Kidney (tissue), 14 donors: ENCODE results near the gene CRTC2. TPM values are rescaled to one million over a fixed set of nuclear protein-coding genes. Genes with fewer than 3 reads are reported as not detected.

Experiments used
- DNase-seq, 5 donors: peaks; one replicate each; pipeline ENCODE4 v3.0.0-alpha.2; 2013 to 2020
- FAIRE-seq: peaks from 2 replicates; lab custom pipeline; 2012; peaks lifted over from hg19 to GRCh38; lab: Jason Lieb, UNC
- H3K27ac ChIP-seq, 2 donors: one replicate each; pipeline ENCODE4 v1.7.0; 2013; ENCODE audit warnings: low read depth in 2 of 2, low read length in 2 of 2, inconsistent platforms in 1 of 2
- H3K27me3 ChIP-seq: one replicate; pipeline ENCODE4 v1.7.1; 2013; ENCODE audit warnings: low read length, inconsistent platforms; ENCODE audit not compliant: control insufficient read depth, insufficient read depth
- H3K36me3 ChIP-seq, 3 donors: one replicate each; pipeline versions ENCODE4 v1.7.0 to v1.7.1; 2013; ENCODE audit warnings: low read length in 3 of 3, control low read depth in 1 of 3, inconsistent platforms in 1 of 3; ENCODE audit not compliant: insufficient read depth in 3 of 3, control insufficient read depth in 2 of 3
- H3K4me1 ChIP-seq, 3 donors: one replicate each; pipeline versions ENCODE4 v1.7.0 to v1.7.1; 2013; ENCODE audit warnings: low read length in 3 of 3, inconsistent platforms in 1 of 3, low read depth in 1 of 3; ENCODE audit not compliant: control insufficient read depth in 2 of 3, insufficient read depth in 2 of 3
- H3K4me3 ChIP-seq, 3 donors: one replicate each; pipeline versions ENCODE4 v1.7.0 to v1.8.1; 2013; ENCODE audit warnings: low read length in 3 of 3, control low read depth in 1 of 3, inconsistent platforms in 1 of 3
- H3K9ac ChIP-seq, 3 donors: one replicate each; pipeline versions ENCODE4 v1.7.0 to v1.7.1; 2013; ENCODE audit warnings: low read length in 3 of 3, control low read depth in 1 of 3, inconsistent platforms in 1 of 3
- H3K9me3 ChIP-seq, 3 donors: one replicate each; pipeline versions ENCODE4 v1.7.0 to v1.7.1; 2013; ENCODE audit warnings: low read length in 3 of 3, control low read depth in 1 of 3, inconsistent platforms in 1 of 3; ENCODE audit not compliant: control insufficient read depth in 2 of 3, insufficient read depth in 1 of 3
- intact Hi-C: fragments of 100-400 bp; cut with DNase I; formaldehyde crosslinking; loops from one replicate; pipeline ENCODE4 v1.11.1; 2022
- polyA plus RNA-seq: library from polyadenylated mRNA; stranded (reverse); fragments of 350-450 nt; fragmentation: Illumina TruSeq; extraction: RNeasy Lipid Tissue Mini Kit (QIAGEN cat#74804); gene quantifications from one replicate; pipeline ENCODE4 v1.2.3, GENCODE V29; 2014; ENCODE audit warnings: low read depth, low replicate concordance; ENCODE audit not compliant: insufficient read depth
- total RNA-seq: library from RNA; stranded (reverse); fragmentation: NEBNext Ultra II Directional; extraction: Animal tissue kit (Norgen Biotek cat#: 25700); gene quantifications from one replicate; pipeline ENCODE4 v1.2.1, GENCODE V29; 2021
- TF ChIP-seq, protein P1 (sequence below): IDR thresholded peaks from 3 replicates; pipeline ENCODE4 v1.5.1; 2012; ENCODE audit warnings: mild to moderate bottlenecking, moderate library complexity, borderline replicate concordance; ENCODE audit not compliant: insufficient read depth; ENCODE audit errors: extremely low read depth
- donor health status: control.
- donor health status: control.
- donor health status: control.
- donor health status: control.
- donor health status: control.
- donor health status: DM: yes; HTN: yes; CAD: no.
- donor health status: Normal renal cell carcinoma (clear cell type).

The CRTC2 gene
- total and polyA plus RNA-seq, 2 donors from 2014 or later, result 28.6 to 44.8 TPM

DNA sequence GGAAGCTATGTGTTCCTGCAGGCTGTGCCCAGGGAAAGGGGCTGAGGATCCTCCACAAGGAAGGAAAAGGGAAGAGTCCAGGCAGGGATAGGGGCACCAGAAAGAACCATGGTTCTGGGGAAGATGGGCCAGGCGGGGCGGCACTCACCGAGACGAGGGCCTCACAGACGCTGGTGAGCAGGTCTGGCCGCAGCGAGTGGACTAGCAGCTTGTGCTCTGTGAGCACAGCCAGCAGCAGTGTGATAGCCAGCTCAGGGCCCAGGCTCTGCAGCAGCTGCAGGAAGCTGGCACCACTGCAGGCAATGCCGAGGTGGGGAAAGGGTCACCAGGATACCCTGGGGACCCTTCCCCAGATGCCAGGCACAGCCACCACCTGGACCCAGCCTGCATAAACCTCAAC lies 17.7 kb downstream of the CRTC2 start:
- Histone ChIP-seq H3K27me3 (no peaks in the 10 kb centered on the region), H3K9me3 (no peaks in the 10 kb centered on the region), H3K4me3 (no peak overlapping the region), H3K27ac (no peak overlapping the region), H3K36me3 (peaks cover 6 to 38% (median 23%) of the 10 kb centered on the region in 3 donors), H3K9ac (no peak overlapping the region), H3K4me1 (peaks cover 0 to 13% (median 3%) of the 10 kb centered on the region in 3 donors)
- FAIRE-seq (no peak), DNase-seq (peak in 1 of 5 donors; percentile 68)
- TF ChIP-seq, protein P1, sequence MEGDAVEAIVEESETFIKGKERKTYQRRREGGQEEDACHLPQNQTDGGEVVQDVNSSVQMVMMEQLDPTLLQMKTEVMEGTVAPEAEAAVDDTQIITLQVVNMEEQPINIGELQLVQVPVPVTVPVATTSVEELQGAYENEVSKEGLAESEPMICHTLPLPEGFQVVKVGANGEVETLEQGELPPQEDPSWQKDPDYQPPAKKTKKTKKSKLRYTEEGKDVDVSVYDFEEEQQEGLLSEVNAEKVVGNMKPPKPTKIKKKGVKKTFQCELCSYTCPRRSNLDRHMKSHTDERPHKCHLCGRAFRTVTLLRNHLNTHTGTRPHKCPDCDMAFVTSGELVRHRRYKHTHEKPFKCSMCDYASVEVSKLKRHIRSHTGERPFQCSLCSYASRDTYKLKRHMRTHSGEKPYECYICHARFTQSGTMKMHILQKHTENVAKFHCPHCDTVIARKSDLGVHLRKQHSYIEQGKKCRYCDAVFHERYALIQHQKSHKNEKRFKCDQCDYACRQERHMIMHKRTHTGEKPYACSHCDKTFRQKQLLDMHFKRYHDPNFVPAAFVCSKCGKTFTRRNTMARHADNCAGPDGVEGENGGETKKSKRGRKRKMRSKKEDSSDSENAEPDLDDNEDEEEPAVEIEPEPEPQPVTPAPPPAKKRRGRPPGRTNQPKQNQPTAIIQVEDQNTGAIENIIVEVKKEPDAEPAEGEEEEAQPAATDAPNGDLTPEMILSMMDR, result no peak
- intact Hi-C loops, result no loop called here

GRCh38 chr1:153939476-153939875 lies 18.9 kb downstream of the CRTC2 start:
- H3K36me3 ChIP-seq, result peaks cover 6 to 45% (median 27%) of the 10 kb centered on the region in 3 donors
- H3K4me1 ChIP-seq, result peaks cover 0 to 3% (median 3%) of the 10 kb centered on the region in 3 donors
- H3K4me3 ChIP-seq, result no peak overlapping the region
- TF ChIP-seq, protein P1, result no peak
- FAIRE-seq (no peak), DNase-seq (peak in 1 of 5 donors; percentile 24)
- intact Hi-C loops, result no loop called here
- H3K9ac ChIP-seq, result no peak overlapping the region
- H3K27me3 ChIP-seq, result no peaks in the 10 kb centered on the region
- H3K9me3 ChIP-seq, result no peaks in the 10 kb centered on the region
- H3K27ac ChIP-seq, result no peak overlapping the region

DNA sequence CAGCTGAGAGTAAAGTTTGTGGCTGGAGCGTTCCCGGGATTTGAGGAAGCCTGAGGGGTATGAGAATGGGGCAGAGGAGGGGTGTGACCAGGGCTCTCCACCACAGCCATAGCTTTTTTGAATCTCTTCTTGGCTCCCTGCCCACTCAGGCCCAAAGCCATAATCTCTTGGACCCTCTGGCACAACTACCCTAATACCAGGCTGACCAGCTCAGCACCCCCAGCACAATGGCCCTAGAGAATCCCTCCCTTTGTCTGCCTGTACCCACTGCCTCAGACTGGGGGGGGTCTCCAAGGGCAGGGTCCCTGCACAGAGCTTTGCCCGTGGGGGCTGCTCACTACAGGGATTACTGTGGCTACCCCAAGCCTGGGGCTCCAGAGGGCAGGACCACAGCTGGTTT lies 19.4 kb downstream of the CRTC2 start:
- Histone ChIP-seq H3K36me3 (peaks cover 6 to 47% (median 27%) of the 10 kb centered on the region in 3 donors), H3K4me1 (peaks cover 0 to 3% (median 3%) of the 10 kb centered on the region in 3 donors), H3K9me3 (no peaks in the 10 kb centered on the region), H3K9ac (no peak overlapping the region), H3K27me3 (no peaks in the 10 kb centered on the region), H3K27ac (no peak overlapping the region), H3K4me3 (no peak overlapping the region)
- DNase-seq, result peak in 1 of 5 donors; percentile 24
- TF ChIP-seq, protein P1, result no peak
- intact Hi-C loops, result no loop called here
- FAIRE-seq, result no peak

DNA sequence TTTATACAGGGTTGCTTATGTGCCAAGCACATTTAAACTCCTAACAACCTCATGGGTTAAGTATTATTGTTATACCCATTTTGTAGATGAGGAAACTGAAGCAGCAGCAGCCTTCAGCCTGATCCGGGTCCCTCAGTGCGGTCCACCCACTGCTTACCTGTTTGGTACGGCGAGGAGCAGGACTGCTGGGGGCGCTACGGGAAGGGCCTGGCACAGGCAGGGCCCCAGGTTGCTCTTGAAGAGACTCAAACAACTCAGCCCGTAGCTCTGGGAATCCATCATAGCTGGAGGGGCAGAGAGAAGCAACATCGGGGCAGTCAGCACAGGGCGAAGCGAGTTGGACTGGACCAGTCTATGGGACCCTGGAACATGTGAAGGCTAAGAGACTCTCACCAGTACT lies 21.1 kb downstream of the CRTC2 start:
- TF ChIP-seq, protein P1, result no peak

More for the DNA sequence above, 21.1 kb downstream of the CRTC2 start:
- no peaks in the 10 kb centered on the region for H3K27me3 ChIP-seq
- no peak overlapping the region for H3K27ac ChIP-seq
- intact Hi-C loops, result no loop called here
- no peaks in the 10 kb centered on the region for H3K4me1 ChIP-seq
- FAIRE-seq (no peak), DNase-seq (peak in 1 of 5 donors; percentile 57)
- H3K4me3 ChIP-seq, result no peak overlapping the region
- no peaks in the 10 kb centered on the region for H3K9me3 ChIP-seq
- H3K9ac ChIP-seq, result no peak overlapping the region
- H3K36me3 ChIP-seq, result peaks cover 5 to 53% (median 31%) of the 10 kb centered on the region in 3 donors
